ENCODE results near the gene MYH10.

DNA sequence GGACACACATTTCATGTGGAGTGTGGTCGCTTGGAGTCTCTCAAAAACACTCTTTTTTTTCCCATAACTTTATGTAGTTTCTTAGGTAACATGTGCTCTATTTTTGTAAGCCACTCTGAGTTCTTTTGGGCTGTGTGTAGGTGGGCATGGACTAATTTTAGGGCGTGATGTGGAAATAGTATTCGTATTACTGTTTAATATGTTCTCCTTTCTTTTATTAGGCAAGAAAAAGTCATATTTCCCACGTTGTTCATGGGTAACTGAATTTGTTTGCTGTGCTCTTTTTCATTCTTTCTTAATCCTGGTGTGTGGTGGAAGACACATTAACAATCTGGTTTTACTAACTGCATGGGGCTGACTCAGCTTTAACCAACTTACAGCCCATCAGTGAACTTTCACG is 167.4 kb downstream of the MYH10 start:
- TF ChIP-seq, protein P1, sequence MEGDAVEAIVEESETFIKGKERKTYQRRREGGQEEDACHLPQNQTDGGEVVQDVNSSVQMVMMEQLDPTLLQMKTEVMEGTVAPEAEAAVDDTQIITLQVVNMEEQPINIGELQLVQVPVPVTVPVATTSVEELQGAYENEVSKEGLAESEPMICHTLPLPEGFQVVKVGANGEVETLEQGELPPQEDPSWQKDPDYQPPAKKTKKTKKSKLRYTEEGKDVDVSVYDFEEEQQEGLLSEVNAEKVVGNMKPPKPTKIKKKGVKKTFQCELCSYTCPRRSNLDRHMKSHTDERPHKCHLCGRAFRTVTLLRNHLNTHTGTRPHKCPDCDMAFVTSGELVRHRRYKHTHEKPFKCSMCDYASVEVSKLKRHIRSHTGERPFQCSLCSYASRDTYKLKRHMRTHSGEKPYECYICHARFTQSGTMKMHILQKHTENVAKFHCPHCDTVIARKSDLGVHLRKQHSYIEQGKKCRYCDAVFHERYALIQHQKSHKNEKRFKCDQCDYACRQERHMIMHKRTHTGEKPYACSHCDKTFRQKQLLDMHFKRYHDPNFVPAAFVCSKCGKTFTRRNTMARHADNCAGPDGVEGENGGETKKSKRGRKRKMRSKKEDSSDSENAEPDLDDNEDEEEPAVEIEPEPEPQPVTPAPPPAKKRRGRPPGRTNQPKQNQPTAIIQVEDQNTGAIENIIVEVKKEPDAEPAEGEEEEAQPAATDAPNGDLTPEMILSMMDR (IDR thresholded peaks at IDR 0.05; ENCODE audit: borderline replicate concordance, extremely low read depth, low read length, poor library complexity, severe bottlenecking), result no peak
- no peak for TF ChIP-seq EZH2 (IDR thresholded peaks at IDR 0.05; ENCODE audit: borderline replicate concordance, low read depth, low read length, severe bottlenecking)

Measured in DND-41 (cell line).